BJ (cell line): ENCODE data around the gene ZNF865. TPM values are rescaled to one million over a fixed set of nuclear protein-coding genes. Genes with fewer than 3 reads are reported as not detected.

Experiments used
- CTCF ChIA-PET: fragments of 350-600 bp; formaldehyde crosslinking; extraction: SDS; loops from one replicate; lab custom pipeline; 2021; ENCODE audit warnings: antibody characterized with exemption, inconsistent platforms; lab: Yijun Ruan, JAX
- POLR2A ChIA-PET: fragments of 300-600 bp; sonication (Branson Sonifier 250); formaldehyde crosslinking; extraction: SDS; loops from one replicate; lab custom pipeline; 2021; ENCODE audit warnings: antibody characterized with exemption; lab: Charles Lee
- DNase-seq: peaks from one replicate; pipeline ENCODE4 v3.0.0-alpha.2; 2011; ENCODE audit warnings: low read depth
- H3K27me3 ChIP-seq: 2 replicates; pipeline ENCODE4 v1.6.0; 2011; ENCODE audit warnings: low read length; ENCODE audit not compliant: control insufficient read depth, insufficient read depth
- H3K36me3 ChIP-seq: 2 replicates; pipeline ENCODE4 v1.5.1; 2011; ENCODE audit warnings: low read length; ENCODE audit not compliant: control insufficient read depth, insufficient read depth
- H3K4me3 ChIP-seq: 2 replicates; pipeline ENCODE4 v1.5.1; 2011; ENCODE audit warnings: low read depth, mild to moderate bottlenecking, control low read depth, low read length
- polyA plus RNA-seq: library from polyadenylated mRNA; depleted of rRNA; stranded (reverse); fragments of >200 nt; gene quantifications from 2 replicates; pipeline ENCODE4 v1.2.3, GENCODE V29; 2011
- TF ChIP-seq, protein P1 (sequence below): IDR thresholded peaks from 2 replicates; pipeline ENCODE4 v1.5.1; 2011; ENCODE audit warnings: low read depth, mild to moderate bottlenecking, control low read depth, inconsistent platforms, low read length, moderate library complexity; ENCODE audit not compliant: insufficient read depth

ZNF865 gene
- polyA plus RNA-seq, 1 experiment, result 1.4 TPM

DNA sequence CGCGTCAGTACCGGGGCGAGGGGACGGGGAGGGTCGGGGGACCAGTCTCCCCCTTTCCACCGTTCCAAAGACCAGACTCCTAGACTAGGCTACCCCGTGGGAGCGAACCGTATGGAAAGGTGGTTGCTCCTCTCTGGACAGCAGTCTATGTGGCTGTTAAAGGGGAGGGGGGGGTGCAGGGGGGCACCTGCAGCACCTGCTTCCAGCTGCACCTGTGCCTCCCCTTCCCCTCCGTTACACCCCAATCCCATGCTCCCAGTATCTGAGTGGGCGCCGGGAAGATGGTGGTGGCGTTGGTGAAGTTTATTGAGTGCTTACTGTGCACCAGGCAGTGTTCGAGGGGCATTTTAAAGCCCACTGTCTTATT, 4.8 kb upstream of the ZNF865 start:
- POLR2A ChIA-PET, result interaction anchor here (0.6 kb wide), 2 partner anchors 35 to 714 kb away, joined by 8 to 11 read pairs; partner anchors contain the start of gene ZSCAN5A
- CTCF ChIA-PET, result interaction anchor here (0.7 to 2.0 kb wide), 3 partner anchors 17 to 133 kb away, joined by 3 to 11 read pairs (median 5); no protein-coding TSS in a partner anchor
- DNase-seq, result no peak
- H3K4me3 ChIP-seq, result peak overlapping the region; percentile 88
- H3K36me3 ChIP-seq, result peaks cover 8% of the 10 kb centered on the region
- TF ChIP-seq, protein P1, sequence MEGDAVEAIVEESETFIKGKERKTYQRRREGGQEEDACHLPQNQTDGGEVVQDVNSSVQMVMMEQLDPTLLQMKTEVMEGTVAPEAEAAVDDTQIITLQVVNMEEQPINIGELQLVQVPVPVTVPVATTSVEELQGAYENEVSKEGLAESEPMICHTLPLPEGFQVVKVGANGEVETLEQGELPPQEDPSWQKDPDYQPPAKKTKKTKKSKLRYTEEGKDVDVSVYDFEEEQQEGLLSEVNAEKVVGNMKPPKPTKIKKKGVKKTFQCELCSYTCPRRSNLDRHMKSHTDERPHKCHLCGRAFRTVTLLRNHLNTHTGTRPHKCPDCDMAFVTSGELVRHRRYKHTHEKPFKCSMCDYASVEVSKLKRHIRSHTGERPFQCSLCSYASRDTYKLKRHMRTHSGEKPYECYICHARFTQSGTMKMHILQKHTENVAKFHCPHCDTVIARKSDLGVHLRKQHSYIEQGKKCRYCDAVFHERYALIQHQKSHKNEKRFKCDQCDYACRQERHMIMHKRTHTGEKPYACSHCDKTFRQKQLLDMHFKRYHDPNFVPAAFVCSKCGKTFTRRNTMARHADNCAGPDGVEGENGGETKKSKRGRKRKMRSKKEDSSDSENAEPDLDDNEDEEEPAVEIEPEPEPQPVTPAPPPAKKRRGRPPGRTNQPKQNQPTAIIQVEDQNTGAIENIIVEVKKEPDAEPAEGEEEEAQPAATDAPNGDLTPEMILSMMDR, result no peak
- no peaks in the 10 kb centered on the region for H3K27me3 ChIP-seq

DNA sequence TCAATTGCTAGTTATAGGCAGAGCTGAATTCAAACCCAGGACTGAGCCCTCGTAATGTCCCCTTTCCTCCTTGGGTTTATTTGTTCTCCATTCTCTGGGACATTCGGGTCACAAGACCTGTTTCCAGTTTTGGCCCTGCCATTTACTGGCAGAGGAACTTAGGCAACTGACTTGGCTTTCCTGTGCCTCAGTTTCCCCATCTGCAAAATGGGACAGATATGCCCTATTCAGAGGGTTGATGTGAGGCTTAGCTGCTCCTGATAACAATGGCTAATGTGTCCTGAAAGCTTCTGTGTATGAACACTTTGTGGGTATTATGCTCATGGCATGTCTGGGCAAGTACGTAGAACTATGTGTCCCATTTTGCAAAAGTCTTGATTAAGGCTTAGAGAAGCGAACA, 4.4 kb upstream of the ZNF865 start:
- CTCF ChIA-PET, result interaction anchor here (0.7 kb wide), 1 partner anchor 17 kb away, joined by 3 read pairs; no protein-coding TSS in a partner anchor
- Histone ChIP-seq H3K36me3 (peaks cover 5% of the 10 kb centered on the region), H3K4me3 (peak overlapping the region; percentile 88), H3K27me3 (no peaks in the 10 kb centered on the region)
- TF ChIP-seq, protein P1, result no peak
- POLR2A ChIA-PET, result no interaction called here
- DNase-seq, result no peak

DNA sequence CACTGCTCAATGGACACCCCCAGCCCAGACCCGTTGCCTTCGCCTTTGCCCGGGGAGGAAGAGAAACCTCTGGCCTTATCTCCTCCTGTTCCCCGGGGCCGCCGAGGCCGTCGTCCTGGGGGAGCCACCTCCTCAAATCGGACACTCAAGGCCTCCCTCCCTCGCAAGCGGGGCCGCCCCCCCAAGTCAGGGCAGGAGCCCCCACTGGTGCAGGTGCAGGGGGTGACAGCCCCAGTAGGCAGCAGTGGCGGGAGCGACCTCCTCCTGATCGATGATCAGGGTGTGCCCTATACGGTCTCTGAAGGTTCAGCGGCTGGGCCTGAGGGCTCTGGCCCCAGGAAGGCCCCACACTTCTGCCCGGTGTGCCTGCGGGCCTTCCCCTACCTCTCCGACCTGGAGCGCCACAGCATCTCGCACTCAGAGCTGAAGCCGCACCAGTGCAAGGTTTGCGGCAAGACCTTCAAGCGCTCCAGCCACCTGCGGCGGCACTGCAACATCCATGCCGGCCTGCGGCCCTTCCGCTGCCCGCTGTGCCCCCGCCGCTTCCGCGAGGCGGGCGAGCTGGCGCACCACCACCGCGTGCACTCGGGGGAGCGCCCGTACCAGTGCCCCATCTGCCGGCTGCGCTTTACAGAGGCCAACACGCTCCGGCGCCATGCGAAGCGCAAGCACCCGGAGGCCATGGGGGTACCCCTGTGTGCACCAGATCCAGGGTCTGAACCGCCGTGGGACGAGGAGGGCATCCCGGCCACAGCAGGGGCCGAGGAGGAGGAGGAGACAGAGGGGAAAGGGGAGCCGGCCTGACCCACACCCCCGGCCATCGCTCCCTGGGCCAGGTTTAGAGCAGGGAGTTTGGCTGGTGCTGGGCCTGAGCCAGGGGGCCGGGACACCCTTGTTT, 3.1 kb upstream of the ZNF865 start:
- ChIA-PET CTCF (no interaction called here), POLR2A (no interaction called here)
- H3K4me3 ChIP-seq, result no peak overlapping the region
- TF ChIP-seq, protein P1, result no peak
- no peak for DNase-seq
- H3K36me3 ChIP-seq, result peaks cover 1% of the 10 kb centered on the region
- no peaks in the 10 kb centered on the region for H3K27me3 ChIP-seq

DNA sequence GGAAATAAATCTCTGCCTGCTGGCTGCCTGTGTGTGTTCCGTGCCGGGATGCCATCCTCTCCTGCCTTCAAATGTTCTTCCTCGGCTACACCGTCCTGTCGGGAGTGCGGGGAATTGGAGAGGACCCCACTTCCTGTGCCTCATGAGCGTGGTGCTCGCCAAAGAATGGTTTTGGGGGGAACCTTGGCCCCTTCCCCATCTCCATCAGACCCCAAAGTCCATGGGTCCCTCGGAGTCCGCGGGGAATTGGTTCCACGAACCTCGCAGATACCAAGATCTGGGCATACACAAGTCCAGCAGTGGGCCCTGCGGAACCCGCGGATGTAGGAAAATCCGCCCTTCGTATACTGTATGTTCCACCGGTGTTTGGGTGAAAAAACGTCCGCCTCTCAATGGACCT, 2.3 kb upstream of the ZNF865 start:
- ChIA-PET CTCF (interaction anchor here (1.4 kb wide), 1 partner anchor 86 kb away, joined by 4 read pairs; no protein-coding TSS in a partner anchor), POLR2A (no interaction called here)
- DNase-seq, result no peak
- Histone ChIP-seq H3K27me3 (no peaks in the 10 kb centered on the region), H3K4me3 (no peak overlapping the region), H3K36me3 (peaks cover 4% of the 10 kb centered on the region; the same call in 1 of the 2 replicates)
- TF ChIP-seq, protein P1, result no peak

DNA sequence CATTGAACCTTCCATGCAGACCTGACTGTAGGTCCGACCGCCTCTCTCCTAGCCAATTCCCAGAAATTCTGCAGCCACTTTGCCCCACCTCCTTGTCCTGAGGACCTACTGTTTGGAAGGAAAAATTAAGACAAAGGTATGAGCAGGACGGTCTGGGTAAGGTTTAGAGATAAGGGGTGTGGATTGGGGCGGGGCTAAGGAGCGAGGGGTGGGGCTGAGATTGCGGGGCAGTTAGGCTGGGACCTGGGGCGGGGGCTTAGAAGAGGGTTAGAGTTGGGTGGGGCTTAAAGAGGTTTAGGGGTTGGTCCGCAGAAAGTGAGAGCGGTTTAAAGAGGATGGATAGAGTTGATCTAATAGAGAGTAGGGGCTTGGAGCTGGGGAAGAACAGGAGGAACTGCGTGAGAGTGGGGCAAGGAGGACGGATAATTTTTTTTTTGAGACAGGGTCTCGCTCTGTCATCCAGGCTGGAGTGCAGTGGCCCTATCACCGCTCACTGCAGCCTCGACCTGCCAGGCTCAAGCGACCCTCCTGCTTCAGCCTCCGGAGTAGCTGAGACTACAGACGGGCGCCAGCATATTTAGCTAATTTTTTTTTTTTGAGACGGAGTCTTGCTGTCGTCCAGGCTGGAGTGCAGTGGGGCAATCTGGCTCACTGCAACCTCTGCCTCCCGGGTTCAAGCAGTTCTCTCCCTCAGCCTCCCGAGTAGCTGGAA, 1.7 kb upstream of the ZNF865 start:
- ChIA-PET CTCF (interaction anchor here (1.1 to 1.4 kb wide), 2 partner anchors 87 to 99 kb away, joined by 4 to 8 read pairs; no protein-coding TSS in a partner anchor), POLR2A (no interaction called here)
- TF ChIP-seq, protein P1, result no peak

More for the DNA sequence above, 1.7 kb upstream of the ZNF865 start:
- Histone ChIP-seq H3K36me3 (peaks cover 4% of the 10 kb centered on the region; the same call in 1 of the 2 replicates), H3K4me3 (no peak overlapping the region), H3K27me3 (no peaks in the 10 kb centered on the region)
- no peak for DNase-seq
